CD4-positive, alpha-beta T cell treated with Interleukin-1 beta for 1 hour (primary cell): ENCODE data around the gene DENND4C.

Experiments used
- DNase-seq, 2 donors: peaks; one replicate each; pipeline ENCODE4 v3.0.0-alpha.2; 2020 to 2022

Gene DENND4C

DNA sequence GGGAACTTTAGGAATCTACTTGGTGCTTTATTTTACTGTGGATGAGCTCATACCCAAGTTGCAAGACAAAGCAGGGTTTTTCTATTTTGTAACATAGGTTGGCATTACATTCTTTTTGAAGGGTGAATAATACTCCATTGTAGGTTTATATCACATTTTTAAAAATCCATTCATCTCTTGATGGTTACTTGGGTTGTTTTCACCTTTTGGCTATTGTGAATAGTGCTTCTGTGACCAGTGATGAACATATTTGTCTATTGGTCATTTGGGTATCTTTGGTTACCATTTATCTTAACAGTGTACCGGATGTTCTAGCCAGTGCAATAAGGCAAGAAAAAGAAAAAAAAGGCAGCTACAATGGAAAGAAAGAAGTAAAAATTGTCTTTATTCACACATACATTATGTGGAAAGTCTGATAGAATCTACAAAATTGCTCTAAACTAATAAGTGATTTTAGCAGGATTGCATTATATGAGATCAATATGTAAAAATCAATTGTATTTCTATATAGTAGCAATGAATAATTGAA lies 40.0 kb downstream of the DENND4C start:
- no peak for DNase-seq

GRCh38 chr9:19271081-19271480 lies 40.6 kb downstream of the DENND4C start:
- no peak for DNase-seq

DNA sequence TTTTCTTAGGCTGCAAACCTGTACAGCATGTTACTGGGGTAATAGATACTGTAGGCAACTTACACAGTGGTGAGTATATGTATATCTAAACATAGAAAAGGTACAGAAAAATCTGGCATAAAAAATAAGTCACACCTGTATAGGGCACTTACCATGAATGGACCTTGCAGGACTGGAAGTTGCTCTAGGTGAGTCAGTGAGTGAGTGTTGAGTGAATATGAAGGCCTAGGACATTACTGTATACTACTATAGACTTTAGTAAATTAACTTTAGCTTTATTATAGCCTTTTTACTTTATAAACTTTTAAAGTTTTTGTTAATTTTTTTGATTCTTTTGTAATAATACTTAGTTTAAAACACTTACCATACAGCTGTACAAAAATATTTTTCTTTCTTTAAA lies 51.3 kb downstream of the DENND4C start:
- DNase-seq = no peak

GRCh38 chr9:19283072-19283710 lies 52.7 kb downstream of the DENND4C start:
- no peak for DNase-seq

DNA sequence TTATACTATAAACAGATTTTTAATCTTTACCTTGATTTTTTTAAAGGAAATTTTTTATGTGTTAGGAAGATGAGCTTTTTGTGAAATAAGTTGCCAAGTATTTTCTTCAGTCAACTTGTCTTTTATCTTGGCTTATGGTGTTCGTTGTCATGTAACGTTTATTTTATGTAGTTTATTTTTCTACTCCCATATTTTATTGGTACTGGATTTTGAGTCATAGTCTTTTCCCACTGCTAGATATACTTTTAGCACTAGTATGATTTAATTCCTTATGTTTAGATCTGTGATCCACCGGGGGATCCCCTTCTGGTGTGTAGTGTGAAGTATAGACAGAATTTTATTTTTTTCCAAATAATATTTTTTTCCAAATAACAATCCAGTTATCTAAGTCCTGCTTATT lies 54.2 kb downstream of the DENND4C start:
- no peak for DNase-seq

- no peak for DNase-seq
Measured at GRCh38 chr9:19286634-19287188, 56.2 kb downstream of the DENND4C start.

GRCh38 chr9:19288081-19288480 lies 57.6 kb downstream of the DENND4C start:
- no peak for DNase-seq

DNA sequence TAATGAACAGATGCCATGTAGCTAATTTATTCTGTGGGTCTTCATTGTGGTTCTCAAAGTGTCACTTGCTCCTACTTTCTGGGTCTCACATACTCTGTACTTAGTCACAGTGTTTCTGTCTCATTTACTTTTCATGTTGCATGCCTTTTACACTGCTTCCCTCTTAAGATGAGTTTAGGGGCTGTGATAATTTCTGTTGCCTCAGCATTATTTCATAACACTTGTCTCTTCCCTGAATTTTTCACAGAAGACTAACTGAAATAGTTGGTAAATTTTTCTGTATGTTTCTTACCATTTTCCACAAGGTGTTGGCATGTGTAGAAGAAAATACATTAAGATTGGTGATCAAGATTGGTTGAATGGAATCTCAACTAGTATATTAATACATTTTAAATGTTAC lies 59.6 kb downstream of the DENND4C start:
- no peak for DNase-seq

DNA sequence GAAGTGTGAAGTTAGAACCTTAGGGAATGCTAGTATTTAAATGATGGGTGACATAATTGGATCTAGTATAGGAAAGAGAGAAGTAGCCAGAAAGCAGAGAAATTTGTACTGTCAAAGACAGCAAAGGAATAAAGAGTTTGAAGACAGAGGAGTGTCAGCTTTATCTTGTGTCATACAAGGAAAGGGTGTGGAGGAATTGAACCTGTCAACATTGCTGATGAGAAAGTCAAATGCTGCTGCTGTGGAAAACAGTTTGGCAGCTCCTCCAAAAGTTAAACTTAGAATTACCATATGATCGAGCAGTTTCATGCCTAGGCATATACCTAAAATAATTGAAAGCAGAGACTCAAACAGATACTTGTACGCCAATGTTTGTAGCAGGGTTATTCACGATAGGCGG lies 63.7 kb downstream of the DENND4C start:
- DNase-seq = no peak

- DNase-seq = no peak
Measured at GRCh38 chr9:19298436-19299000, 68.0 kb downstream of the DENND4C start.

DNA sequence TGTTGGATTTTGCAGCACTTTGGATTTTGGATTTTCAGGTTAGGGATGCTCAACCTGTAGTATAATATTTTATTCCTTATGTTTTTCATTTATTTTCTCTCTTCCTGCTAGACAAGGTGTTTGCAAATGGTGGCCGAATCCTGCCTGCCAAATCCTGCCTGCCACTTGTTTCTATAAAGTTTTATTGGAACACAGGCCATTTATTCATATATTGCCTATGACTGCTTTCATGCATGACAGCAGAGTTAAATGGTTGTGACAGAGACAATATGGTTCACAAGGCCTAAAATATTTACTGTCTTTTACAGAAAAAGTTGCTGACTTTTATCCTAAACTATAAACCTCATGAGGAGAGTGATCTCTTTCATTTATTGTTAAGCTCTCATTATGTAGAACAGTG lies 72.7 kb downstream of the DENND4C start:
- DNase-seq = no peak

GRCh38 chr9:19306568-19306967 lies 76.1 kb downstream of the DENND4C start:
- DNase-seq = no peak

DNA sequence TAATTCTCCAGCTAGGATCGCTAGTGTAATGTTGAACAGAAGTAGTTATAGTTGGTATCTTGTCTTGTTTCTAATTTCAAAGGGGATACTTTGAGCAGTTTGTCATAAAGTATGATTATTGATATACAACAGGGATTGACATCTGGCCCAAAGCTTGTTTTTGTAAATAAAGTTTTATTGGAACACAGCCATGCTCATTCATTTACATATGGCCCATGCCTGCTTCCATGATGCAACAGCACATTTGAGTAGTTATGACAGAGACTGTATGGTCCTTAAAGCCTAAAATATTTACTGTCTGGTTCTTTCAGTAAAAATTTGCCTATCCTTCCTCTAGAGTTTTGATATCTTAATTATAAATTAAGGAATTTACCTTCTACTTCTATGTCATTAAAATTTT lies 79.8 kb downstream of the DENND4C start:
- no peak for DNase-seq

DNA sequence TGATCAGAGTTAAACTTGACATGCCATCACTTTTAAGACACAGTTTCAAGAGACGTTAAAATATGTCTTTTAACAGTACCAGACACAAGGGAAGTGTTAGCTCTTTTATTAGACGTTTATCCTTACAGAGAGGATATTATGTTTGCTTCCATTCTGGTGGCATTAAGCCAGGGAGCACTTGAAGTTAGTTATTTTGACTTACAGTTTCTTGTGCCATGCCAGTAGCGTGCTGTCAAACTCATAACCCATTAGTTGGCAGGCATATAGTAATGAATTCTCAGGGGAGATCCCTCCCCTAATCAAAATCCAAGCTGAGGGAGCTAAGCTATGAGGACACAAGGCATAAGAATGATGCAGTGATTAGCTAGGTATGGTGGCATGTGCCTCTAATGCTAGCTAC lies 83.1 kb downstream of the DENND4C start:
- DNase-seq = no peak

- no peak for DNase-seq
Measured at GRCh38 chr9:19320495-19320894, 90.0 kb downstream of the DENND4C start.

- no peak for DNase-seq
Measured at GRCh38 chr9:19331877-19332276, 101.4 kb downstream of the DENND4C start.

- DNase-seq = no peak
Measured at GRCh38 chr9:19336166-19336565, 105.7 kb downstream of the DENND4C start.

DNA sequence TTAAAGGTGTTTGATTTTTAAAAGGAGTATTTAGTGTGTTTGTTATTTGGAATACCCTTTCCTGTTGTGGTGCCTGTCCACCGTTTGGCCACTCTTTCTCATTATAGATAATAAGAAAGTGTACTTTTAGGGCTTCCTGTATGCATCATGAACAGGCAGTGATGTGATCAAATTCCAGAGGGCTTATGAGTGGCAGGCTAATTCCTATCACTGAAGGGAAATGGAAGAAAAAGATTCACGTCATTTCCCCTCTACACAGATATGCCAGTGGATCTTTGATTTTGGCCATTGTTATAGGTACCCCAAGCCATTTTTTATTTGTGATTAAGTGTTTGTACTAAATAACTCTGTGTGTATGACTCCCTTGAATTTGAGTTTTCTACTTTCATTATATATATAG lies 112.5 kb downstream of the DENND4C start:
- no peak for DNase-seq

DNA sequence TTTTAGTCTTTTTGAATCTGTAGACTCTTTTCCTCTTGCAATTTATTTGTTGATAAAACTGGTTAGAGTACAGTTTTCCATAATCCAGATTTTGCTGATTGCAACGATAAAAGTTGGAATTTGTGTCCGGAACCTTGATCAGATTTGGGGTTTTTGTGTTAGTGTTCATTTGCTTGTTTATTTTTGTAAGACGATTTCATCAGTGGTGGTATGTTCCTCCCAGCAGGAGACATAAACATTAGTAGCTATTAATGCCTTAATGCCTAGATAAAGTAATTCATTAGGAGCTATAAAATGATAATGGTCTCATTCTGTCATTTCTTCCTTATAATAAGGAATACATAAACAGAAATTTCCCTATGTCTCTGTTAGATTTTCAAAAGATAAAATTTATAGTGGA lies 128.2 kb downstream of the DENND4C start:
- DNase-seq = no peak

DNA sequence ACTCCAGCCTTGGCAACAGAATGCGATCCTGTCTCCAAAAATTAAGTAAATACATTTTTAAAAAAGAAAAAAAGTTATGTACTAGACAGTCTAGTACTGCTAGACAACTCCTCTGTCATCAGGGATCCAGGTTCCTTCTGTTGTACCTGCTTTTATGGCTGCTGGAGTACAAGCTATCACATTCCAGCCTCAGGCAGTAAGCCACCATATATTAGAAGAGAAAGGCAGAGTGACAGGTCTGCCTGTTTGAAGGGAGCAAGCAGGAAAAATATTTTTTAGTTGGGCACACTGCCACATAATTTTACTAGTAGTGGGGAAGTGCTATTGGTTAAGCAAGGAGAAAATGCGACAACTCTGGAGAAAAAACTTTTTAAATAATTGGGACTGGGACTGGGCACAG lies 138.6 kb downstream of the DENND4C start:
- no peak for DNase-seq

DNA sequence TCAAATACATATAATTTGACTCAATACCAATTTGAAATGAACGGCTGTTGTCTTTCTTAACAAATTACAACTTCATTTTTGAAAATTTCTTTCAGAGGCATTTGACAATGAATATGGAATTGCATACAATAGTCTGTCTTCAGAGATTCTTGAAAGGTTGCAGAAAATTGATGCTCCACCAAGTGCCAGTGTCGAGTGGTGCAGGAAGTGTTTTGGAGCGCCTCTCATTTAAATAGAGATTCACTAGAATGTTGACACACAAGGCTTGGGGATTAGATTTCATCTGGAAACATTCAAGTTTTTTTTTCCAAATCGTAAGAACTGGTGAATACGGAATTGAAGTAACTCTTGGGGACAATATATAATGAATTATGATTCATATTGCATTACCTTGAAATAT lies 141.4 kb downstream of the DENND4C start:
- no peak for DNase-seq

DNA sequence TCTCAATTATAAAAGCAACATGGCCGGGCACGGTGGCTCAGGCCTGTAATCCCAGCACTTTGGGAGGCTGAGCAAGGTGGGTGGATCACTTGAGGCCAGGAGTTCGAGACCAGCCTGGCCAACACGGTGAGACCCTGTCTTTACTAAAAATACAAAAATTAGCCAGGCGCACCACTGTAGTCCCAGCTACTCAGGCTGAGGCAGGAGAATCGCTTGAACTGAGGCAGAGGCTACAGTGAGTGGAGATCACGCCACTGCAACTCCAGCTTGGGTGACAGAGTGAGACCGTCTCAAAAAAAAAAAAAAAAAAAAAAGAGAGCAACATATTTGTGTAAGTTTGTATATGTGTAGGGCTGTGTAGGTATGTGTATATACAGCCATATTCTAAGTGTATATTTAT lies 142.1 kb downstream of the DENND4C start:
- DNase-seq = no peak

- DNase-seq = no peak
Measured at GRCh38 chr9:19373527-19373926, 143.0 kb downstream of the DENND4C start.

GRCh38 chr9:19375538-19375937 lies 145.0 kb downstream of the DENND4C start:
- DNase-seq = no peak

DNA sequence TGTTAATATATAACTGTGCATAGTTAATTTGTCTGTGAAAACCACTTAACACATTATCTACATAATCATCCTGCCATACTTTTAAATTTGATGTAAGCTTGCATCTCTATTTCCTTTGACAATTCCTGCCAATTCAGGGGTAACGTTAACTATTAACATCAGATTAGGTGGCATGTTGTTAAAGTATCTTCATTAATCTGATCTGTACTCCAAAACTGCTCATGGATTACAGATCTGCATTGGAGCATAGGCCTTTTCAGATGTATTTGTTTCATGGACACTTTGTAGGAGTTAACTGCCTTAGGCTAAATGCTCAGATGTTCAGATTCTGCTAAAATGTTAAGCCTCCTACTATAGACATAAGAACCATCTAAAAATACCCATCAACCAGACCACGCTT lies 146.4 kb downstream of the DENND4C start:
- DNase-seq = no peak
